Bronchial epithelial cell (primary cell): Measurements from ENCODE around the gene CNGA1. TPM values are rescaled to one million over a fixed set of nuclear protein-coding genes. Genes with fewer than 3 reads are reported as not detected.
"Not testable (repeated sequence)": the region's sequence is repeated elsewhere in the genome, so short reads cannot be mapped to it uniquely, and the experiment has no call there.

Source experiments
- DNase-seq: peaks from one replicate; pipeline ENCODE4 v3.0.0-alpha.2; 2010; ENCODE audit warnings: low read depth
- FAIRE-seq: peaks from 2 replicates; lab custom pipeline; 2011; peaks lifted over from hg19 to GRCh38; lab: Jason Lieb, UNC
- H3K27me3 ChIP-seq: 2 replicates; pipeline ENCODE4 v1.5.1; 2011; ENCODE audit warnings: low read length; ENCODE audit not compliant: control insufficient read depth, insufficient read depth
- H3K36me3 ChIP-seq: 2 replicates; pipeline ENCODE4 v1.5.1; 2011; ENCODE audit warnings: low read length; ENCODE audit not compliant: control insufficient read depth, insufficient read depth
- H3K4me3 ChIP-seq: 2 replicates; pipeline ENCODE4 v1.5.1; 2011; ENCODE audit warnings: mild to moderate bottlenecking, low read depth, low read length, control low read depth
- CTCF ChIP-seq: IDR thresholded peaks from 2 replicates; pipeline ENCODE4 v1.5.1; 2011; ENCODE audit warnings: mild to moderate bottlenecking, moderate library complexity, low read length, control low read depth, inconsistent platforms; ENCODE audit not compliant: insufficient read depth, severe bottlenecking
- total RNA-seq: library from RNA; depleted of rRNA; stranded (reverse); fragments of >200 nt; gene quantifications from 2 replicates; pipeline ENCODE4 v1.2.1, GENCODE V29; 2014

The CNGA1 gene
- total RNA-seq, 1 donor from 2014 or later, result 1.6 TPM

- TF ChIP-seq CTCF, result no peak
- FAIRE-seq, result no peak
- Histone ChIP-seq H3K36me3 (no peaks in the 10 kb centered on the region), H3K4me3 (no peak overlapping the region), H3K27me3 (no peaks in the 10 kb centered on the region)
- no peak for DNase-seq
Observed at GRCh38 chr4:48008021-48008596, 8.4 kb downstream of the CNGA1 start.

DNA sequence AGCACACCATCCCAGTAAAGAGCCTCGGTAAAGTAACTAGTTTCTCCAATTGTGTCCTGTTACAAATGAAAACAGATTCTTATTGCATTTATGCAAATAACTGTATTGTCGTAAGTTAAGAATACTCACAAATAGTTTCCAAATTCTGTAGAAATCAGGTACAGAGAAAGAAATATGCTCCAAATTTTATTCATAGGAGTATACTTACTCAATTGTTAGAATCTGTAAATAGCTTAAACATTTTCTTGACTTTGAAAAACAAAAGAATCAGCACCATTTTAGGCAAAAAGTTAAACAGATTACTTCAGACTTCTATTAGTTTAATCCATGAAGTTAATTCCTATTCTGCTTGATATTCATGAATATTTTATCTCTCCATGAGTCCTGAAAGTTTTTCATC is 10.7 kb downstream of the CNGA1 start:
- DNase-seq (no peak), FAIRE-seq (no peak)
- no peak for TF ChIP-seq CTCF
- H3K27me3 ChIP-seq, result no peaks in the 10 kb centered on the region
- H3K4me3 ChIP-seq, result no peak overlapping the region
- no peaks in the 10 kb centered on the region for H3K36me3 ChIP-seq

DNA sequence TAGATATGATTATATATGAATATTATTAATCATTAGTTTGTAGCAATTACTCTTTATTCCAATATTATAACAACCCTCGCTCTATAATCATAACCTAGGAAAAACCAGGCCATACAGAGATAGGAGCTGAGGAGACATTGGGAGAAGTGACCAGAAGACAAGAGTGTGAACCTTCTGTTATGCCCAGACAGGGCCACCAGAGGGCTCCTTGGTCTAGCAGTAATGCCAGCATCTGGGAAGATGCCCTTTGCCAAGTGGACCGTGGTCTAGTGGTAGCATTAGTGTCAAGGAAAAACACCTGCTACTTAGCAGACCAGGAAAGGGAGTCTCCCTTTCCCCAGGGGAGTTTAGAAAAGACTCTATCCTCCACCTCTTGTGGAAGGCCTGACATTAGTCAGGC is 12.9 kb downstream of the CNGA1 start:
- not testable (repeated sequence) for H3K27me3 ChIP-seq, FAIRE-seq, H3K36me3 ChIP-seq, H3K4me3 ChIP-seq
- TF ChIP-seq CTCF, result peak; percentile 68
- DNase-seq, result peak; percentile 22

DNA sequence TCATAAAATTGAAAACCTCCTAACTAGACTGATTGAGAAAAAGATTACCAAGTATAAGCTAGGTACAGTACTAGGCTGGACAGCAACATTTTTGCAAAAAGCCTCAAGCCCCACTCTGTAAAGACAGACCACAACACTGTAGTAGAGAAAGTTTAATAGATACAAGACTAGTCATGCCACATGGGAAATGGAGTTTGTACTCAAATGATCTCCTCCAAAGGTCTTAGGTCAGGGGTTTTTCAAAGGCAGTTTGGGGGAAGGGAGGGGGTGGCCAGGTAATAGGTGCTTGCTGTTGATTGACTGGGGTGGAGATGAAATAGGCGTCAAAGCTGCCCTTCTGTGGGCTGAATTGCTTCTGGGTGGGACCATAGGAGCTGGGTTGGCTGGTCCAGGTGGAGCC is 14.2 kb downstream of the CNGA1 start:
- FAIRE-seq (no peak), DNase-seq (no peak)
- H3K4me3 ChIP-seq, result no peak overlapping the region
- no peaks in the 10 kb centered on the region for H3K27me3 ChIP-seq
- no peak for TF ChIP-seq CTCF
- no peaks in the 10 kb centered on the region for H3K36me3 ChIP-seq

DNA sequence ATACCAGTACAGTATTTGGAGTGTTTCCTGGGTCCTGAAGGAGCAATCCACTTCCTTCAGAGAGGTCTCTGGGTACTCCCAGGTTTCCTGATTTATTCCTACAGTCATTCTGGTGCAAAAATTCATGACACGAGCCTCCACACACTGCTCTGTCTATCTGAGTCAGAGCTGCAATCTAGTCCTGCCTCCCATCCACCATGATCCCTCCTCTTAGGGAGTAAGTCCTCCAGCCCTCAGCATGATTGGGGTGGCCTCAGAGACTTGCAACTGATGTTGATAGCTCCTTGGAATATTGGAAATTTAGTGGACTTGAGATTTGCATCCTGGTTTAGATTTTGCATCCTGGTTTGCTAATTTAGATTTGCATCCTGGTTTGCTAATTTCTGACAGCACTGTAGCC is 20.5 kb downstream of the CNGA1 start:
- FAIRE-seq (no peak), DNase-seq (no peak)
- TF ChIP-seq CTCF, result no peak
- no peaks in the 10 kb centered on the region for H3K36me3 ChIP-seq
- H3K4me3 ChIP-seq, result no peak overlapping the region
- H3K27me3 ChIP-seq, result no peaks in the 10 kb centered on the region

DNA sequence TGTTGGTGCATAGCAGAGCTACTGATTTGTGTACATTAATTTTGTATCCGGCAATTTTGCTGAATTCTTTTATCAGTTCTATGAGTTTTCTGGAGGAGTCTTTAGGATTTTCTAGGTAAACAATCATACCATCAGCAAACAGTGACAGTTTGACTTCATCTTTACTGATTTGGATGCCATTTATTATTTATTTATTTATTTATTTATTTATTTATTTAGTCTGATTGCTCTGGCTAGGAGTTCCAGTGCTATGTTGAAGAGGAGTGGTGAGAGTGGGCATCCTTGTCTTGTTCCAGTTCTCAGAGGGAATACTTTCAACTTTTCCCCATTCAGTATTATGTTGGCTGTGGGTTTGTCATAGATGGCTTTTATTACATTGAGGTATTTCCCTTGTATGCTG is 24.0 kb downstream of the CNGA1 start:
- not testable (repeated sequence) for H3K36me3 ChIP-seq, FAIRE-seq, H3K27me3 ChIP-seq, DNase-seq, H3K4me3 ChIP-seq
